Measurements from ENCODE around the gene HES4.

HES4 gene, protein sequence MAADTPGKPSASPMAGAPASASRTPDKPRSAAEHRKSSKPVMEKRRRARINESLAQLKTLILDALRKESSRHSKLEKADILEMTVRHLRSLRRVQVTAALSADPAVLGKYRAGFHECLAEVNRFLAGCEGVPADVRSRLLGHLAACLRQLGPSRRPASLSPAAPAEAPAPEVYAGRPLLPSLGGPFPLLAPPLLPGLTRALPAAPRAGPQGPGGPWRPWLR

DNA sequence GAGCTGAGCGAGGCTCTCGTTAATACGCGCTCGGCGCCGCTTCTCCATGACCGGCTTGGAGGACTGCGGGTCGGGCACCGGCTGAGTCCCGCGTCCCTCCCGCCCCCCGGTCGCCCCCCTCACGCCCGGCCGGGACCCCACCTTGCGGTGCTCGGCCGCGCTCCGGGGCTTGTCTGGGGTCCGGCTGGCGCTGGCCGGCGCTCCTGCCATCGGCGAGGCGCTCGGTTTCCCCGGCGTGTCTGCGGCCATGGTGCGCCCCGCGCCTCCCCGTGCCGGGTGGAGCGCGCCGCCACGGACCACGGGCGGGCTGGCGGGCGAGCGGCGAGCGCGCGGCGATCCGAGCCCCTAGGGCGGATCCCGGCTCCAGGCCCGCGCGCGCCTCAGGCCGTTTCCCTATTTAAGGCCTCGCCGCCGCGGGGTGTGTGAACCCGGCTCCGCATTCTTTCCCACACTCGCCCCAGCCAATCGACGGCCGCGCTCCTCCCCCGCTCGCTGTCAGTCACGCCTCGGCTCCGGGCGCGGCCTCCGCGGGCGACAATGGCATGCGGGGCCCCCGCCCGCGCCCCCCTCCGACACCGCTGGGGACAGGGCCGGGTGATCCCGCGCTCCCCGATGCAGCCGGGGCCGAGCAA, at the start of gene HES4:
TSS of gene HES4 (minus strand) at position 373 of the 632 bp plus-strand sequence. CDS start at position 249, 124 bp downstream.
- no peak for DNase-seq

DNA sequence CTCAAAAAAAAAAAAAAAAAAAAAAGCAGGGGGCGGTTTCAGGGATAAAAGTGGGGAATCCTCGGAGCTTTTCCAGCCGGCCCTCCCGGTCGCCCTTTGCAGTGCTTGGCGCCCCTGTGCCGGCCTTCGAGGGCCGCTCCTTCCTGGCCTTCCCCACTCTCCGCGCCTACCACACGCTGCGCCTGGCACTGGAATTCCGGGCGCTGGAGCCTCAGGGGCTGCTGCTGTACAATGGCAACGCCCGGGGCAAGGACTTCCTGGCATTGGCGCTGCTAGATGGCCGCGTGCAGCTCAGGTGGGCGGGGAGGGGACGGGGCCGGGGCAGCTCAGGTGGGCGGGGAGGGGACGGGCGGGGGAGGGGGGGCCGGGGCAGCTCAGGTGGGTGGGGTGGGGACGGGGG, 48.9 kb upstream of the HES4 start:
- no peak for DNase-seq

DNA sequence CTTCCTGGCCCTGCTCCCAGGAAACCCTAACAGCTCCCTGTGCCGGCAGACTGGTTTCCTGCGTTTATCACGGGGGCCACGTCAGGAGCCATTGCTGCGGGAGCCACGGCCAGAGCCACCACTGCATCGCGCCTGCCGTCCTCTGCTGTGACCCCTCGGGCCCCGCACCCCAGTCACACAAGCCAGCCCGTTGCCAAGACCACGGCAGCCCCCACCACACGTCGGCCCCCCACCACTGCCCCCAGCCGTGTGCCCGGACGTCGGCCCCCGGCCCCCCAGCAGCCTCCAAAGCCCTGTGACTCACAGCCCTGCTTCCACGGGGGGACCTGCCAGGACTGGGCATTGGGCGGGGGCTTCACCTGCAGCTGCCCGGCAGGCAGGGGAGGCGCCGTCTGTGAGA, 48.1 kb upstream of the HES4 start:
- DNase-seq = no peak

DNA sequence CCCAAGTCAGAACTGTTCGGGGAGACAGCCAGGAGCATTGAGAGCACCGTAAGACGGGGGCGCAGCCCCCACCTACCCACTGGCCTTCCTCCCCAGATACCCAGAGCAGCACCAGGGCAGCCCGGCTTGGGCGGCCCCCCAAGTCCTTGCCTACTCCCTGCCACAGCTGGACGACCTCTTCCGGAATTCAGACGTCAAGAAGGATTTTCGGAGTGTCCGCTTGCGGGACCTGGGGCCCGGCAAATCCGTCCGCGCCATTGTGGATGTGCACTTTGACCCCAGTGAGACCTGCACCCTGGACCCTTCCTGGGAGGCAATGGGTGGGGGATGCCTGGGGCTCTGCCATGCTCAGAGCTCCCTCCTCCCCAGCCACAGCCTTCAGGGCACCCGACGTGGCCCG, 47.5 kb upstream of the HES4 start:
- no peak for DNase-seq

- DNase-seq = no peak
Measured at GRCh38 chr1:1046767-1047166, 46.9 kb upstream of the HES4 start.

GRCh38 chr1:1046243-1046642, 46.3 kb upstream of the HES4 start:
- DNase-seq = no peak

GRCh38 chr1:1045129-1045528, 45.2 kb upstream of the HES4 start:
- no peak for DNase-seq

DNA sequence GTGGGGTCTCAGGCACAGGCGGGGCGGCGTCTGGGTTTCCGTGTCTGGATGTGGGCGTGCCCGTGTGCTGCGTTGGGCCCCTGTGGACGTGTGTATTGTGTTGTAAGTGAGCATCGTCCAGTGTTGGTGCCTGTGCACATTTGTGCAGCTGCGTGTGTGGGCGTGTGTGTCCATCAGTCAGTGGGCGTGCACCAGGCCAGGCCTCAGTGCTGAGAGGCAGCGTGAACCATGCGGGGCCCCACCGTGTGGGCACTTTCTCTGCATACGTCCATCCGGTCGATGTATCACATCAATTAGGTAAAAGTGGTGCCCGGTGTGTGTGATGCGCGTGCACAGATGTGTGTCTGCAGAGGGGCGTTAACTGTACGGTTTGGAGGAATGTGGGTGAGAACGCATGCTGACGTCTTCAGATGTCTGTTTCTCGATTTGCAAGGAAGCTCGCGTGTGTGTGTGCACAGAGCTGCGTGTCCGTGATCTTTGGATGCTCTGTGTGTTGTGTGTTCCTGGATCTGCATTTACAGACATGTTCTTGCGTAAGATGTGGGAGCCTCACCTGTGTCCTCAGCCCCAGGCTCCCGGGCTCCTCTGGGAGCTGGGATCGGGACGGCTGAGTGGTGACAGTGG, 44.7 kb upstream of the HES4 start:
- no peak for DNase-seq

- DNase-seq = no peak
Measured at GRCh38 chr1:1043921-1044320, 44.0 kb upstream of the HES4 start.

- DNase-seq = no peak
Measured at GRCh38 chr1:1043411-1043810, 43.5 kb upstream of the HES4 start.

GRCh38 chr1:1042835-1043234, 42.9 kb upstream of the HES4 start:
- no peak for DNase-seq

DNA sequence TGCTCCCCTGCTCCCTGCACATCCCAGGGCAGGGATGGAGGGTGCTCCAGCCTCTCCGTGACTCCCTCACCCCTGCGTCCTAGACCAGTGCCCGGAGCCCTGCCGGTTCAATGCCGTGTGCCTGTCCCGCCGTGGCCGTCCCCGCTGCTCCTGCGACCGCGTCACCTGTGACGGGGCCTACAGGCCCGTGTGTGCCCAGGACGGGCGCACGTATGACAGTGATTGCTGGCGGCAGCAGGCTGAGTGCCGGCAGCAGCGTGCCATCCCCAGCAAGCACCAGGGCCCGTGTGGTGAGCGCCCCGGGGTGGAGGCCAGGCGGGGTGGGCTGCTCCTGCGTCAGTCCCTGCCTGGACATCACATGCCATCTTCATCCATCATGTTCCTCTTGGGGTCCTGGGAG, 42.0 kb upstream of the HES4 start:
- DNase-seq = no peak

DNA sequence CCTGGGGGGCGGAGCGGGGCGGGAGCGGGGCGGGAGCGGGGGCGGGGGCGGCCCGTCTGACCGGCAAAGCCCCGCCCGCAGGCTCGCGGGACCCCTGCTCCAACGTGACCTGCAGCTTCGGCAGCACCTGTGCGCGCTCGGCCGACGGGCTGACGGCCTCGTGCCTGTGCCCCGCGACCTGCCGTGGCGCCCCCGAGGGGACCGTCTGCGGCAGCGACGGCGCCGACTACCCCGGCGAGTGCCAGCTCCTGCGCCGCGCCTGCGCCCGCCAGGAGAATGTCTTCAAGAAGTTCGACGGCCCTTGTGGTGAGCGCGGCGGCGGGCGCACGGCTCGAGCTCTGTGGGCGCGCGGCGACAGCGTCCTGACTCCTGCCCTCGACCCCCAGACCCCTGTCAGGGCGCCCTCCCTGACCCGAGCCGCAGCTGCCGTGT, 41.2 kb upstream of the HES4 start:
- DNase-seq = no peak

- no peak for DNase-seq
Measured at GRCh38 chr1:1040004-1040991, 40.4 kb upstream of the HES4 start.

- no peak for DNase-seq
Measured at GRCh38 chr1:1039145-1039910, 39.4 kb upstream of the HES4 start.

- DNase-seq = no peak
Measured at GRCh38 chr1:1038694-1039093, 38.8 kb upstream of the HES4 start.

DNA sequence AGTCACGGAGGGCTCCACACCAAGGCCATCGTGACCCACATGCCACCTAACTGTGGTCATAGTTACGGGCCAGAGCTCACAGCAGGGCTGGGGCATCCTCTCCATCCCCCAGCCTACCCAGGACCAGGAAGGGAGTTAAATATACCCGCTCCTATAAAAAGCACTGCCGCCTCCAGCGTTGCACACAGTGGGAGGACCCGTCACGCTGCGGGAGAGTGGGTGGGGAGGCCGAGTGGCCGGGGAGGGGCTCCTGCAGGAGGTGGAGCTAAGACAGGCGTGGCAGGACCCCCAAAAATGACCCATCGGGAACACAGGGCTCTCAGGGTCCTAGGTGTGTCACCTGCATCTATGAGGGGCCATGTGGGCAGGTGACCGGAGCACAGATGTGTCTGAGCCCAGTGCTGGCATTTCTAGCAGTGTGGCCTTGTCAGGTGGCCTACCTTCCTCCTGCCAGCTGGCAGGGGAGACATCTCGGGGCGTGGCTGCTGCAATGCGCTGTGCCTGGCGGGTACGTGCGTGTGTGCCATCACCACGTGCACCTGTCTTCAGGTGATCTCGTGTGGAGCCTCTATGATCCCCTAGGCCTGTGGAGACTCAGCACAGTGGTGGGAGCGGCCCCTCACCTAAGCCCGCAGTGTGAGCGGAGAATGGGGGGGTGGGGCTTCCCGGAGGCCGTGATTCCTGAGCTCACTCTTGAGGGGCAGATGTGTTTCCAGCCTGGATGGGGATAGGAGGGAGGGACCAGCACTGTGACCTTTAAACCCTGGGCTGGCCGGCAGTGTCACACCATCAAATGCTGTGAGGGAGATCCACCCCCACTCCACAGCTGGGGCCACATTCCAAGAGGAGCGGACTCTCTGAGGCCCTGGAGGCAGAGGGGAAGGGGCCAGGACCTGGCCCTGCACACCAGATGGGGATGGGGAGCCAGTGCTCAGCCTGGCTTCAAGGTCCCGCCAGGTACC, 37.8 kb upstream of the HES4 start:
- DNase-seq = no peak

GRCh38 chr1:1035291-1035943, 35.5 kb upstream of the HES4 start:
- no peak for DNase-seq

GRCh38 chr1:1034439-1034781, 34.5 kb upstream of the HES4 start:
- no peak for DNase-seq

DNA sequence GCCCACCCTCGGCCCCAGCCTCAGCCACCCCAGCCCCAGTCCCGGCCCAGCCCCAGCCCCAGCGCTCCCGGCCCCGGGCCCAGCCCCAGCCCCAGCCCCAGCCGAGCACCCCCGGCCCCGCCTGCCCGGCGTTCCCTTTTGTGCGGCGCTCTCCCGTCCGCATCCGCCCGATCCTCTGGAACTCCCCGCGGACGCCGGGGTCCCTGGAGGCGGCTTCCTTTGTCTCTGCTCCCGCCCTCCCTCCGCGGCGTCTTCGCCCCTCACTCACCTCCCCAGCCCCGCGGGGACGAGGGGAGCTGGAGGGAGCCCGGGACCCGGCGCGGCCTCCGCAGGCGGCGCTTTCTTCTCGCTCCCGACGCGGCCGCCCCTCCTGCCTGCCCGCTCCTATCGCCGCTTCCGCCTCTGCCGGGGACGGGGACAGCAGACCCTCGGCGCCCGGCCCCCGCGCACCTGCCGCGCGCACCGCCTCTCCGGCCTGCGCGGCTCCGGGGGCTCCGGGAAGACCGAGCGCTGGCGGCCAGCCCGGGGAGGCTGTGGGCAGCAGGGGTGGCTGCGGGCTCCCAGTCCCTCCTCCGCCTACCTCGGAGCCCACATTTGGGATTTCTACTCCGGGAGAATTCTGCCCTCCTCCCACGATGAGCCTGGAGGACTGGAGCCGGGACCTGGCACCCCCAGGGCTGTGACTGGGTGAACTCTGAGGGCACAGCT, 34.0 kb upstream of the HES4 start:
- no peak for DNase-seq

Data from NCI-H187 treated with DMSO at 0.1 percent for 48 hours (cell line).